HG03175 (cell line): Measurements from ENCODE around the gene NOX1.
A peak's percentile ranks its signal among the peaks of the same experiment; 100 is the strongest.

Experiments used
- ATAC-seq: cut with Tn5 transposase; IDR thresholded peaks from one replicate; pipeline ENCODE4 v1.9.1; 2021; ENCODE audit warnings: mild to moderate bottlenecking, moderate library complexity; ENCODE audit not compliant: unreplicated experiment

NOX1 gene

DNA sequence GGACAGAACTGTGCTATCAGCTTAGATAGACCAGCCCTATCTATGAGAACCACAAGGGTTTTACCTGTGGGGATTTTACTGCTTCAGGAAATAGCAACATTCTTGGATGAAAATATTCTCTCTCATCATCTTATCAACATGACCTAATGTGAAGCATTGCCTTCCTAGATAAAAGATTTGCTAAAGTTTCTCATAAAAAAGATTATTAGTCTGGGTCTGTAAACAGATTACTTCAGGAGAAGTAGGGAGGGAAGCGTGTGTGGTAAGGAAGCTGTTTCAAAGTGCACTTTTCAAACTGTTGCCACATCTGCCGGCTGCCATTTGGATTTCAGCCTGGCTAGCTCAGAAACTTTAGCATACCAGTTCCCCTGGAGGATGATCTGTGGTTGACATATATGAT is at the start of gene NOX1:
Gene NOX1 (minus strand): TSS at position 35 of the 400 bp plus-strand sequence. CDS start 220 bp downstream, outside the sequence.
- ATAC-seq, result no peak

DNA sequence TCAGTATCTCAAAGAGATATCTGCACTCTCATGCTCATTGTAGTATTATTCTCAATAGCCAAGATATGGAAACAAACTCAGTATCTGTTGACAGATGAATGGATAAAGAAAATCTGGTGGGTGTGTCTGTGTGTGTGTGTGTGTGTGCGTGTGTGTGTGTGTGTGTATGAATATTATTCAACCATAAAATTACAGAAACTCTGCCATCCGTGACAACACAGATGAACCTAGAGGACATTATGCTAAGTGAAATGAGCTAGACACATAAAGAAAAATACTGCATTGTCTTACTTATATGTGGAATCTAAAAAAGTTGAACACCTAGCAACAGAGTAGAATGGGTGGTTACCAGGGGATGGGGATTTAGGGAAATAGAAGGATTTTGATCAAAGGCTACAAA is 41.4 kb upstream of the NOX1 start:
- no peak for ATAC-seq

DNA sequence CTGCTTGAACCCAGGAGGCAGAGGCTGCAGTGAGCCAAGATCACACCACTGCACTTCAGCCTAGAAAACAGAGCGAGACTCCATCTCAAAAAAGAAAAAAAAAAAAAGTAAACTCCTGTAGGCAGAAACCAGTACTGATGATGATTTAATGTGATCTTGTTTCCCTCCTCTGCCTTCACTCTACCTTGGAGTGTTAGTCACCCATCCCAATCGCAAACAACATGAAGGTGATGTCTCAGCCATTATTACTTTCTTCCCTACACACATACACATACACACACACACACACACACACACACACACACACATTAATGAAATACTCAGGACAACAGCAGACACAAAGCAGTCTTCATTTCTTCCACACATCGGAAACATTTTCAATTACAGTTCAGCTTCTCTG is 39.0 kb upstream of the NOX1 start:
- ATAC-seq, result no peak

DNA sequence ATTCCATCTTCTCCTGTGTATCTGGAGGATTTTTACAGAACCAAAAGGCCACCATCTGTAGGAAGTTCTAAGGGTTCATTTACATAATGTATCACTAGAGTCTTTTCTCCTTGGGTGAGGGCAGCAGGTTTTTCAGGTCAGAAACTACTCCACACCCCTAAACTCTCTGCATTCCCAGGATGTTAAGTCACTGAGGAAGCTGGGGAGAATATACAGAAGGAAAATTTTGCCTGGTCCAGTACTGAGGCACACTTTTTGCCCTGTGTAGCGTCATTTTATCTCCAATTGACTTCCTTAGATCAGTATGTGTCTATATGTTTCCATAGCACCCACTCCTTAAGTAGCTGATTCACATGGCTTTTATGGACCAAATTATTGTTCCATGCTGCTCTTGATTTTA is 37.6 kb upstream of the NOX1 start:
- no peak for ATAC-seq

- ATAC-seq, result peak; percentile 58
Observed at GRCh38 chrX:100905620-100906019, 31.5 kb upstream of the NOX1 start.

- no peak for ATAC-seq
Observed at GRCh38 chrX:100904433-100904832, 30.3 kb upstream of the NOX1 start.

DNA sequence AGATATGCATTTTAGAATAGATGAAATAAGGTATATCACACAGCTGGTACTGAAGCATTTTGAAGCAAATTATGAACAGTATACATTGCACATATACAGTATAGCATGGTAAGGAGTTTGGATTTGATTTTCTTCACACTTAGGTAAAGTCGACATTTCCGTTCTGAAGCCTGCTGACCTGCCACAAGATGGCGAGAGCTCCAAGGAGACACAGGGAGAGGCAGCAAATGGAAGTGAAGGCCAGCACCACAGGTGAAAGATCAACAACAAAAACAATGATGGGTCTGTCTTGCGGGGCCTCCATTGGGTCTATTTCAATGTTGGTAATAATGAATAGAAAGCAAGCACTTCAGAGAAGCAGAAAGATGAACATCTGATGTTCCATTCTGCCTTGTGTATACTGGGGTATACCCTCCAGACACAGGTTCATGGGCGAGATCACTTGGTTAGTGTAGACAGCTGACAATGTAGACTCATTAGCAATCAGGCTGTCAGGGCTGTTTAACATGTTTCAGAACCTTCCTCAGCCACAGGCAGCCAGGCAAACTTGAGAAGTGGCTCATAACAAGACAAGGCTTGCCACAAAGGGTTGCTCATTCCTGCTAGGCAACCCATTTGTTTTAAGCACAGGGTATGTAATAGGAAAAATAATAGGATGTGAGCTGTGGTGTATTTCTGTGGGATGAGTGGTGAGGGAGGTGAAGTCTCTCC is 21.4 kb upstream of the NOX1 start:
- peak; percentile 43 for ATAC-seq

GRCh38 chrX:100883654-100884053 is 9.5 kb upstream of the NOX1 start:
- ATAC-seq, result no peak

DNA sequence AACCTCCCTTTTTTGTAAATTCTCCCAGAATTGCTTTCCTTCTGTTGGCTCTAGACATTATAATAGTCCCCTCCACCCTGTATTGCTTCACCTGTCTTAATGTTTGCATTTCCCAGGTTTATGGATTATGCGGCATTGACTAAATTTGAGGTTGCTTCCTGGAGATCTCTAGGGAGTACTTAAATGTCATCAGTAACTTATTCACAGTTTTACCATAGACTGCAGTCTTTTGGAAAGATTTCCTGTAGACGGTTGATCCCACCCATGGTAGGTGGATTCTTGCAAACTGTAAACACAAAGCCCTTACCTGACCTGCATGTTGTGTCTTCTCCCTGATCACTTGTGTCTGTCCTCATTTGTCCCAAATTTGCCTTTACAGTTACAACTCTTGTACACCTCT is 6.2 kb upstream of the NOX1 start:
- ATAC-seq, result no peak

GRCh38 chrX:100871594-100872560 is 2.3 kb downstream of the NOX1 start:
- no peak for ATAC-seq

- ATAC-seq, result no peak
Observed at GRCh38 chrX:100870527-100870926, 3.6 kb downstream of the NOX1 start.

DNA sequence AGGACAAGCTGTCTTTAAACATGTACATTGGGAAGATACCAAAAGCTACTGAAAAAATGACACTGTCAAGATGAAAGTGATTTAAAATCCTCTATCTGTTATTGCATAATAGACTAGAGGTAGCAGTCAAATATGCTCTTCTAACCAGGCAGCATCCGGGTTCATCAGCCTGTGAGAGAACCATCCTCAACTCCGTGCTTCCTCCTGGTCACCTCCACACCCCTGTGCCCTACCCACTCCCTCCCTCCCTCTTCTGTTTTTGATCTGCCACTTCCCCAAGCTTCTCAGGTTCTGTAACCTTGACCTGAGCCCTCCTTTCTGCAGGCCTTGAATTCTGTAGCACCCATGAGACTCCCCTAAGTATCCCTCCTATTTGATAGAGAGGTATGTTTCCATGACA is 5.9 kb downstream of the NOX1 start:
- no peak for ATAC-seq

GRCh38 chrX:100864657-100865391 is 9.3 kb downstream of the NOX1 start:
- ATAC-seq, result no peak

GRCh38 chrX:100863326-100863864 is 10.8 kb downstream of the NOX1 start:
- ATAC-seq, result no peak

DNA sequence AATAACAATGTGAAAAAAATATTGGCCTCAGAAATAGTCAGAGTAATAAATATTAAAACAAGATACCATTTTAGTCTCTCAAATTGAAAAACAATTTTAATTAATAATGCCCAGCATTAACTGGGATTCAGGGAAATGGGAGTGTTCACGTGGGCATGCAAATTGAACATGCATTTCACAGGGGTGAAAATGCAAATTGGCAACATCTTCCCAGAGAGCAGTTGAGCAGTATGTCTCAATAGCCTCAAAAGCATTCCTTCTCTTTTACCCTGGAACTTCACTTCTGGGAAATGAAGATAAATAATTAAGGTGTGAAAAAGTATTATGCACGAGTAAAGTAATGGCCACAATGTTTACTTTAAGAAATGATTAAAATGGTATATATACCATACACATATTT is 21.3 kb downstream of the NOX1 start:
- ATAC-seq, result no peak

DNA sequence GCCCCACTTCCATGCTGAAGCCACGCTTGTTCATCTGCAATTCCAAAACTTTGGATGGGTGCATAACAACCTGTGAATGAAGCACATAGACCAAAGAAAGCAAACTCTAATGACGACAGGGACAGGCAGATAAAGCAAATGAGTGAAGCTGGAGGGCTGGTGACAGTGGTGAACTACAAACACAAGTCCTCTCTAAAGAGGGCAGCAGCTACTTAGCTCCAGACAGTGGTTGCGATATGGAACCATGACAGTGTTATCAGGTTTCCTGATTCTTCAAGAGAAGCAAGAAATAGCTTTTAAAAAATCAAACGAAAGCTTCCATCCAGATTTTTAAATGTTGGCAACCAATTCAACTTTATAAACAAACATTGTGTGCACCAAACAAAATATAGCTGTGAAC is 23.8 kb downstream of the NOX1 start:
- no peak for ATAC-seq

DNA sequence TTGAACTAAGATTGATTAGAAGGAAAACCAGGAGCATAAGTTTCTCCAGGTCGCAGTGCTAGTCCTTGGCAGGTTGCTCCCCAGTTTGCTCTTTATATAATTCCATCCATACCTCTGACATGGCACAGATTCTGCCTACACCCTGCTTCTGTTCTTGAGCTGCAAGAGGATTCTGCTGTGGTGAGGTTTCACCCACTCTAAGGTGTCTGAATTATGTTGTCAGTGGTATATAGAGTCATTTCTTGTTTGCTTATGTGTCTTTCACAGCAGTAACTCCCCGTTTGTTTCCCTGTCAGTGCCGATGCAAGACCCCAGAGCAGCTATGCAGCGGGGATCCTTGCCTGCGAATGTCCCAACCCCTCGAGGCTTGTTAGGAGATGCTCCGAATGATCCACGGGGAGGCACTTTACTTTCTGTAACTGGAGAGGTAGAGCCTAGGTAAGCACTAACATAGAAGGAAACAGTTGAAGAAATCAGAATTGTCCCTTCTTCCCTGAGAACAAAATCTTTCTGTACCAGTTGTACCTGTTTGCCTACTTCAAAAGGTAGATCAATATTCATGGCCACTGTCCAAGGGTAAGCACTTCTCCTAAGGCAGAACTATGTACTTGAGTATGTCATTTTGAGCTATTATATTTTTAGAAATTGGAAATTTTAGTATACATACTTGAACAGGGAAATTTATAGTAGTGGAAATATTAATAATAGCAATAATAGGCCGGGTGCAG is 42.8 kb downstream of the NOX1 start:
- ATAC-seq, result no peak

- no peak for ATAC-seq
Observed at GRCh38 chrX:100830547-100830946, 43.6 kb downstream of the NOX1 start.

- ATAC-seq, result peak; percentile 10
Observed at GRCh38 chrX:100830143-100830542, 44.0 kb downstream of the NOX1 start.

DNA sequence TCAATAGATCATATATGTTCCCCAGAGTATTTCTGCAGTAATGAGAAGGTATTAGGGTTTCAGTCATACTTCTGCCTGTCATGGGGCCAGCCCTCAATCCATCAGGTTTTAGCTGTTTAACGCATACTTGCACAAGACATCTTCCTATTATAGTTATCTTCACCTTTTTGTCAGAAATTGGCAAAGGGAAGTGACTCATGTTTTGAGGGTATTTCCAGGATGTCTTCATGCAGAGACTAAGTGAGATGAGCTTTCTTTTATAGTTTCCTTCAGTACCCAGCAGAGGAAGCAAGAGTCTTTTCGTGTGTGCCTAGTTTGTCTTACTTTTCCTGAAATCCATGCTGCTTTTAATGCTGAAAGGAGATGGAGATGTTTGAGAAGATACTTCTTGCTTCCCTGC is 44.4 kb downstream of the NOX1 start:
- peak; percentile 78 for ATAC-seq
